ENCODE measurements around the gene HOXC10.

Gene HOXC10

DNA sequence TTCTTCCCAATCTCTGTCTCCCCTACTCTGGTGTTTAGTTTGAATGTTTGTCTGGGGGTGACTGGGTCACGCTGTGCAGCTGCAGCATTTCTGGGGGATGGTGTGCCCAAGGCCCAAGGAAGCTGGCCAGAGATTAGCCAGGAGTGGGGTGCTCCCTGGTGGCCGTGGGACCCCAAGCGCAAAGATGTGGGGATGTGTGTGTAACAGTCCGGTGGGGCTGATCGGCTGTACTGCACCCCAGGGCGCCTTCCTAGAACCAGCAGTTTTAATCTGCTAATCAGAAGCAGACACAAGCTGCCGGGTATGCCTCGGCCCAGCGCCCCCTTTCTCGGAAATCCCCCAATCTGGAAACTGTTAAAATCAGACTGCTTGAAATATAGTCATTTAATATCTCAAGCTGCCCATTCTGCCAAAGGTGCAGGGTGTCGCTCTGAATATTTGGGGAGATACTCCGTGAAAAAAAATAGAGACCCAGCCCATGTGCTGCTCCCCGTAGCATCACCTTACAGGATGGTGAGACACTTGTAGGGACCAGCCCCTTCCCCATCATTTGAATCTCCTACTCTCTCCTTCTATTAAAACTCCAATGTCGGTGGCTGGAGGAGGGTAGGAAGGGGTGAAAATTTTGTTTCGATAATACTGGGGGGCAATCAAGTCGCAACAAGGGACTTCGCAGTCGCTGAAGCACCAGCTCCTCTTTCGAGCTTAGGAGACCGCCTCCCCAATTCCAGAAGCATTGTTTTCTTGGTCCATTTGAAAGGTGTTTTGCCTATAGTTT lies 19.3 kb downstream of the HOXC10 start:
- DNase-seq = no peak
- ATAC-seq = no peak

- DNase-seq = no peak
- ATAC-seq = no peak
These were observed 20.0 kb downstream of the HOXC10 start for GRCh38 chr12:54004841-54005530.

- ATAC-seq = no peak
These were observed 20.5 kb downstream of the HOXC10 start for GRCh38 chr12:54005531-54005852.

GRCh38 chr12:54005853-54006558 lies 21.1 kb downstream of the HOXC10 start:
- DNase-seq = peak; percentile 88
- ATAC-seq = peak; percentile 65

More at GRCh38 chr12:54005531-54005852, 20.5 kb downstream of the HOXC10 start:
- no peak for DNase-seq

- no peak for ATAC-seq
- no peak for DNase-seq
These were observed 21.7 kb downstream of the HOXC10 start for GRCh38 chr12:54006559-54007220.

DNA sequence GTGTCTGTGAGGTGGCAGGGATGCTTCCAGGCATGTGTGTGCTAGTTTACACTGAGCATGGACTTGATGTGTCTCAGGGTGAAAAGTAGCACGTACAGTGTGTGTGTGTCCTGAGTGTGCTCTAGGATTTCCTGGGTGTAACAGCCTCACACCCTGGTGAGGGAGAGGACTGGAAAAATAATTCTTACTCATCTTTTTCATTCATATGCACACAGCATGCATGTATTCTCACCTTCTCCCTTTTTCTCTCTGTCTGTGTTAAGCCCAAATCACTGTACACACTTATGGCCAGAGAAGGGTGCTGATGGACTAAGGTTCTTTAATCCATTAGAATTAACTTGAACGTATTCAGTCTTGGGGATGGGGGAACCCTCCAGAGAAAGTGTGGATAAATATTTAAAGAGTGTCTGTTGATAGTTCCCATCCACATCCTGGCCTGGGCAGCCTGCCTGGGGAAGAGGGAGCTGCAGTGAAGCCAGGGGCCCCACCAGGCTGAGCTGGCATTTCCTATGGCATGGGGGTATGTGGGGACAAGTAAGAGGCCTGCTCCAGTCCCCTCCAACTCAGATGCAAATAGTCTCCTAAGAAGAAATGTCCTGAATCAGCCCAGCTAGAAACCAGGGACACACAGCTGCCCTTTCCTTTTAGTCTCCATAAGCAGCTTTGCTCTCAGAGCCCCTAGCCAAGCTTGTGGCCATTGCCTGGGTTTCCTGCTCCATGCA lies 22.8 kb downstream of the HOXC10 start:
- no peak for ATAC-seq
- no peak for DNase-seq

- ATAC-seq (no peak), DNase-seq (no peak)
These were observed 23.3 kb downstream of the HOXC10 start for GRCh38 chr12:54008260-54008552.

DNA sequence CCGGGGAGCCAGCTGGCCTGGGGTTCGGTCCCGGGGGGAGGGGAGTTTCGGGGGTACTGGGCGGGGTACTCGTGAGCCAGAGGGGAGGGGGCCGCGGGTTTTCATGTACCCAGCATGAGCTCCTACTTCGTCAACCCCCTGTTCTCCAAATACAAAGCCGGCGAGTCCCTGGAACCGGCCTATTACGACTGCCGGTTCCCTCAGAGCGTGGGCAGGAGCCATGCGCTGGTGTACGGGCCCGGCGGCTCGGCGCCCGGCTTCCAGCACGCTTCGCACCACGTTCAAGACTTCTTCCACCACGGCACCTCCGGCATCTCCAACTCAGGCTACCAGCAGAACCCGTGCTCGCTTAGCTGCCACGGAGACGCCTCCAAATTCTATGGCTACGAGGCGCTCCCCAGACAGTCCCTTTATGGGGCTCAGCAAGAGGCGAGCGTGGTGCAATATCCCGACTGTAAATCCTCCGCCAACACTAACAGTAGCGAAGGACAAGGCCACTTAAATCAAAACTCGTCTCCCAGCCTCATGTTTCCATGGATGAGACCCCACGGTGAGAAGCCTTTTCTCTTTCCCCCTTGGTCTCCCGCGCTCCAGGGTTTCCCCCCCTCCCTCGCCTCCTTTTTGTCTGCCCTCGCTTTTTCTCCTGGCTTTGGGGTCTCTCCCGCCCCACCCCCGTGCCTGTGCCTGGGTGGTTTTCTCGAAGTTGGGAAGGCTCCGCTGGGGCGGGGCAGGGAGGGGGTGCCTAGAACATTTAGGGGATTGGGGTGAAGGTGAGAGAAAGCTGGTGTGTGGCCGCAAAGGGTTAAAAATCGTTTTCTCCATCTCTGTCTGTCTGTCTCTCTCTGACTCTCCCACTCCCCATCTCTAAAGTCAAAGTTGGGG lies 24.5 kb downstream of the HOXC10 start:
- ATAC-seq = no peak

DNA sequence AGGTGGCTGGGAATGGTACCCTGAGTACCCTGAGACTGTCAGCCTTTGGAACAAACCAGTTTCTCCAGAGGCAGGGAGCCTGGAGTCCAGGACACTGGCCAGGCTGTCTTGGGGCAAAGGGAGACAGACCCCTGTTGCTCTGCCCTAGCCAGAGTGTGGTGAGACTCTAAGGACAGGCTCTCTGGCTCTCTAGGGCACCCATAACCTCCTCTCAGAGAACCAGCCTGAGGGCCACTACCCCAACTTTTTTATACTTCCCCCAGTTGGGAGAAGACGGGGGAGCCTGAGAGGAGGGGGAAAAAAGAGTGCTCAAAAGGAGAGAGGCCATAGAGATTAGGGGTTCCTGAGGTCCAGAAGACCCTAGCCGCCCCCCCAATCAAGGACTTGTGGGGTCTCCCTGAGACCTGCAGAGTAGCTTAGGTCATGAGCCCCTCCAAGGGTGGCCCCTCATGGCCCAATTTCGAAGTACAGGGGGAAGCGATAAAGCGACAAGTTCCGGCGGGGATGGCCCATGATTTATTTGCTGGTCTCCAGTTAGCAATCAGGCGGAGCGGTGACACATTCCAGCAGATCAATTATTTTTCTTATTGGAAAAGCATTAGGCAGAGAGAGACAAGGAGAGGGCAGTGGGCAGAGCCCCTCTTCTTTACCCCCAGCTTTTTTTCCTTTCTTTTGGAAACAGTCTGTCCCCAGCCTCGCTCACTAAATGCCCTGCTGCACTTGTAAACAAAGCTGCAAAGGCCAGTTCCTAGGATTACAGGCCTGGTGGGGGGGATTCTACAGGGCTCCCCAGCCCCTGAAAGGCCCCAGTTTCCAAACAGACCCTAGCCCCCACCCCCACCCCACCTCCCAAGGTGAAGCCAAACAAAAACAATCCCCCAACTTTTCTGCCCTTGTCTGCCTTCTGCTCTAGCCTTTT lies 25.4 kb downstream of the HOXC10 start:
- no peak for DNase-seq
- no peak for ATAC-seq

More for the DNA sequence above, 24.5 kb downstream of the HOXC10 start:
- peak; percentile 39 for DNase-seq

- DNase-seq (no peak), ATAC-seq (no peak)
These were observed 26.2 kb downstream of the HOXC10 start for GRCh38 chr12:54010972-54011664.

DNA sequence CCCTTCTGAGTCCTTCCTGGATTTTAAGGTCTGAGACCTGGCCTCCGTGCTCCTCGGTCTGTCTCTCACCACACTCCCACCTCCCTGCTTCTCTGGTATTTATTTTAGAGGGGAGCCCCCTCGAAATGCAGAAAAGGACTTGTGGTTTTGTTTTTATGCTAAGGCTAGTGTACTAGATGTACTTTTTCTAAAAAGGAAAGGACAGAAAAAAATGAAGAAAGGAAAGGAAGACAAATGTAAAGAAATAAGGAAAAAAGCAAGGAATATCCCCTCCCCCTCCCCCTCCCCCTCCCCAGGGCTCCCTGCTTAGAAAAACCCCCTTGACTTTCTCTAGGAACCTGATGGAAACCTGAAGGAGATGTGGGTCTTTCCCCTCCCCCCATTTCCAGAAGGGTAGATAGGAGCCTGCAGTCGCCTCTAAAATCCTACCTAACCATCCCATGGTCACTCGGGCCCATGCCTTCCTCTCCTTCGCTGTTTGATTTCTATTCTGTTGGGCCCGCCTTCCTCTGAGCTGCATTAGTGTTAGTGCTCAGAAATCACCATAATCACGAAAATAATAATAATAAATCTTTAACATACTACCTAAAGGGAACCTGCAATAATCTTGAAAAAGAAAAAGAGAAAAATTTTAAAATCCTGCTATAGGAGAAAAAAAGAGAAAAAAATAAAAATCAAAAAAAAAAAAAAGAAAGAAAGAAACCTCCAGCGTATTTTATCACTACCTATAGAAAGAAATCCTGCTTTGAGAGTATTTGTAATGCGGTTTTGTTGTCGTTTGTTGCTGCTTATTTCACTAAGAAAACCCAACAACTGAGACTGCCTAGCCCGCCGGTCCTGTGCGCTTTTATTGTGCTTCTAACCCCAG lies 27.0 kb downstream of the HOXC10 start:
- DNase-seq = no peak
- no peak for ATAC-seq

GRCh38 chr12:54012631-54013409 lies 27.9 kb downstream of the HOXC10 start:
- ATAC-seq (no peak), DNase-seq (no peak)

DNA sequence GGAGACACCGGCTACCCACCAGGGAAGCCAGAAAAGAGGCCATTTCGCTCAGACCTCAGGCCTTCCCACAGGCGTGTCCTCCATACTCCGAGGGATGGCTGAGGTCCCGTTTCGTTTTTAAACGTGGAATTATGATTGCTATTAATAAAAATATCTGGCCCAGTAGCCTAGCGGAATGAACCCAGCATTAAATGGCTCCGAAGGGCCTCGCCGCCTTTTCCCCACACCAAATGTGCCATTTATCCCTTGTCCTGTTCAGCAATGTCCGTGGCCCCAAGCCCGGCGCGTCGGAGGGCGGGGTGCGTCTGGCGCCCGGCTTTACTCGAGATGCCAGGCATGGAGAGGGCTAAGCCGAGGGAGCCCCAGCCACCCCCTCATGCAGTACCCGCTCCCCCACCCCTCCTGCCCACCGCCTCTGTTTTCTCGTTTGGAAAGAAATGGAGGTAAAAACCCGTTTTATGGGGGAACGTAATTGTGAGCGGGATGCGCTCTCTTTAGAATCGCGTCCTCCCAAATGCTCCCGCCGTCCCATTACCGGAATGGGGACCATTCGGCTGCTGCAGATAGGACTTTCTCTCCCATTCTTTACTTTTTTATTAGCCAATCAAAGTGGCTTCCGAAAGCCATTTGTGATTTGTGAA lies 29.6 kb downstream of the HOXC10 start:
- no peak for DNase-seq
- no peak for ATAC-seq

DNA sequence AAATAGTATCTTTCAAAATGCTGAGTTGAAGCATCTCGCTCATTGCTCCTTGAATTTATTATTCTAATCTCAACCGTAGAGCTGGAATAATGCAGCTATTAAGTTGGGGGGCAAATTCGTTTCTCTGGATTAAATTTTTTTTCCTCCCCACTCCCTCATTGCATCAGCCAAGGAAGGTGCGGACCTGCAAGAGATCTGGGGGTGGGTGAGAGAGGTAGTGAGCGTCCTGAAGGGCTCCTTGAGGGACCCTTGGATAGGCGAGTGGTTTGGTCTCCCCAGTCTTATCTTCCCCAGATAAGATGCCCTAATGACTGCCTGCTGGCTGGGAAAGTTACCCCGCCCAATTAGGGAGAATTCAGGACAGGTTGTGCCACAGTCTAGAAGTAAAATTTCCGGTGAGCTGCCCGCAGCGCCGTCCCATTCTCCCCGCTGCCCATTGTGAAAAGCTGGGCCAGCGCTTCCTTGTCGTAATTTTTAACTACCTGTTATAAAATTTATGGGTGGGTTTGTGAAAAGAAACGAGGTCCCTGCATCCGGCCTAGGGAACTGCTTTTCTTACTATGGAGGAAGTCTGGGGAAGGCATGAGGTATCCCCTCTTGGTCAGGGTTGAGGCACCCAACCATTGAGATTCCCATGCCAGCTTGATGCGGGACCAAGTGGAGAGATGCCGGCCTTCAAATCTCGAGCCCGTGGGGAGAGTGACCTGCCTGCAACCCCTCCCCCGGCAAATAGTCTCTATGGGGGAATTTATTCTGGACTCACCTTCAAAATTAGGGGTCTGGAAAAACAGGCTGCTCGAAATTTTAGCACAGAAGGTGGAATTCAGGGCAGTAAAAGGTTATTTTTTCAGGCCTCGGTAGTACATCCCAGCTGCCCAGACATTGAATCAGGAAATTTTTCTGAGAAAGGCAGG lies 30.3 kb downstream of the HOXC10 start:
- no peak for DNase-seq
- ATAC-seq = no peak

GRCh38 chr12:54016051-54016450 lies 31.1 kb downstream of the HOXC10 start:
- no peak for ATAC-seq
- DNase-seq = no peak

DNA sequence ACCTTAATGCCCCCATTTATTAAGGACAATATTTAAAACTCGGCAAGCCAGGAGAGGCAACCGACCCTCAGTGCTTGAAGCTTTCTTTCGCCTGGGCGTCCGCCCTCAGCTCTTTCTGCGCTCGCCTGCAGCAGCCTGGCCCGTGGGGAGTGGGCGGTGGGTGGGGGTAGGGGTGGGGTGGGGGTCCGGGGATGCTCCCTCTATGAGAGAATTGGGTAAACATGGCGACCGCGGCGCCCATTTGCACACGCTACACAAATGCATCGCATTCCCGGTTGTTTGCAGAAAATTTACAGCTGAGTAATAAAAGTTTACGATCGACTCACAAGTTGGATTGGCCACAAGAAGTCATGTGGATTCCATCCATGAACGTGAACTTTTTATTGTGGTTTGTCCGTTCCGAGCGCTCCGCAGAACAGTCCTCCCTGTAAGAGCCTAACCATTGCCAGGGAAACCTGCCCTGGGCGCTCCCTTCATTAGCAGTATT lies 31.6 kb downstream of the HOXC10 start:
- DNase-seq (no peak), ATAC-seq (no peak)
